Neural cell (in vitro differentiated cells): ENCODE results near the gene L3MBTL1. TPM values are rescaled to one million over a fixed set of nuclear protein-coding genes. Genes with fewer than 3 reads are reported as not detected.

Experiments used
- H2AFZ ChIP-seq: fragments of 200-600, 300-800 bp; sonication (generic), shearing (Covaris generic); 2 replicates; pipeline ENCODE4 v1.6.0; 2014; ENCODE audit warnings: low read depth, mild to moderate bottlenecking, antibody characterized with exemption, low read length, moderate library complexity
- H3F3A ChIP-seq: fragments of 200-600 bp; shearing (Covaris generic); 2 replicates; pipeline ENCODE4 v1.6.1; 2016; ENCODE audit warnings: mild to moderate bottlenecking, moderate library complexity, mixed read lengths, antibody characterized with exemption, low read length; ENCODE audit not compliant: insufficient read depth, poor library complexity, severe bottlenecking
- H3K27ac ChIP-seq: fragments of 200-600, 300-800 bp; sonication (generic), shearing (Covaris generic); 2 replicates; pipeline ENCODE4 v1.5.1; 2014; ENCODE audit warnings: mild to moderate bottlenecking, low read length, moderate library complexity
- H3K27me3 ChIP-seq: fragments of 300-800, 200-600 bp; sonication (generic), shearing (Covaris generic); 2 replicates; pipeline ENCODE4 v1.6.0; 2014; ENCODE audit warnings: mild to moderate bottlenecking, low read depth, low read length, moderate library complexity; ENCODE audit not compliant: insufficient read depth
- H3K36me3 ChIP-seq: fragments of 300-800, 200-600 bp; sonication (generic), shearing (Covaris generic); 2 replicates; pipeline ENCODE4 v1.5.1; 2014; ENCODE audit warnings: mild to moderate bottlenecking, antibody characterized with exemption, low read length, moderate library complexity; ENCODE audit not compliant: insufficient read depth
- H3K4me2 ChIP-seq: fragments of 300-800, 200-600 bp; sonication (generic), shearing (Covaris generic); 2 replicates; pipeline ENCODE4 v1.6.0; 2014; ENCODE audit warnings: mild to moderate bottlenecking, low read length
- H3K4me3 ChIP-seq: fragments of 300-800, 200-600 bp; sonication (generic), shearing (Covaris generic); 2 replicates; pipeline ENCODE4 v1.5.1; 2014; ENCODE audit warnings: mild to moderate bottlenecking, low read length, moderate library complexity
- H3K79me2 ChIP-seq: fragments of 200-600 bp; shearing (Covaris generic); replicated peaks from 2 replicates; pipeline ENCODE4 v1.6.0; 2014; ENCODE audit warnings: mild to moderate bottlenecking, low read length, moderate library complexity; ENCODE audit not compliant: insufficient read depth
- H3K9ac ChIP-seq: fragments of 300-800, 200-600 bp; sonication (generic), shearing (Covaris generic); 2 replicates; pipeline ENCODE4 v1.6.1; 2016; ENCODE audit warnings: mild to moderate bottlenecking, low read length, mixed read lengths
- H3K9me2 ChIP-seq: fragments of 200-600 bp; shearing (Covaris generic); 2 replicates; pipeline ENCODE4 v1.6.1; 2016; ENCODE audit warnings: mild to moderate bottlenecking, low read length, mixed read lengths; ENCODE audit not compliant: insufficient read depth
- H3K9me3 ChIP-seq: fragments of 200-600, 300-800 bp; sonication (generic), shearing (Covaris generic); 2 replicates; pipeline ENCODE4 v1.6.1; 2016; ENCODE audit warnings: mild to moderate bottlenecking, mixed run types, low read length, moderate library complexity, mixed read lengths
- H4K20me1 ChIP-seq: fragments of 200-600 bp; shearing (Covaris generic); 2 replicates; pipeline ENCODE4 v1.6.1; 2016; ENCODE audit warnings: mild to moderate bottlenecking, mixed run types; ENCODE audit not compliant: insufficient read depth
- CTCF ChIP-seq: fragments of 450-650 bp; IDR thresholded peaks from 2 replicates; pipeline ENCODE4 v1.5.1; 2014; ENCODE audit warnings: antibody characterized with exemption, mild to moderate bottlenecking, moderate library complexity; ENCODE audit not compliant: poor library complexity, severe bottlenecking
- EP300 ChIP-seq: fragments of 450-650 bp; conservative IDR thresholded peaks from 2 replicates; pipeline ENCODE4 v1.6.1; 2014; ENCODE audit warnings: antibody characterized with exemption, mild to moderate bottlenecking, moderate library complexity; ENCODE audit not compliant: poor library complexity, severe bottlenecking
- EZH2 ChIP-seq: fragments of 200-600, 300-800 bp; shearing (Covaris generic), sonication (generic); IDR thresholded peaks from 2 replicates; pipeline ENCODE4 v1.6.1; 2014; ENCODE audit warnings: antibody characterized with exemption, low read length, borderline replicate concordance, mild to moderate bottlenecking; ENCODE audit not compliant: insufficient read depth, poor library complexity, severe bottlenecking
- MXI1 ChIP-seq: fragments of 450-650 bp; conservative IDR thresholded peaks from 2 replicates; pipeline ENCODE4 v1.6.1; 2014; ENCODE audit warnings: antibody characterized with exemption, mild to moderate bottlenecking; ENCODE audit not compliant: poor library complexity, severe bottlenecking
- POLR2AphosphoS5 ChIP-seq: IDR thresholded peaks from 2 replicates; pipeline ENCODE4 v1.6.1; 2012
- RAD21 ChIP-seq: fragments of 450-650 bp; conservative IDR thresholded peaks from 2 replicates; pipeline ENCODE4 v1.6.1; 2014; ENCODE audit warnings: antibody characterized with exemption, mild to moderate bottlenecking, moderate library complexity
- SMC3 ChIP-seq: fragments of 450-650 bp; conservative IDR thresholded peaks from 2 replicates; pipeline ENCODE4 v1.6.1; 2014; ENCODE audit warnings: antibody characterized with exemption, mild to moderate bottlenecking, moderate library complexity; ENCODE audit not compliant: poor library complexity
- TAF1 ChIP-seq: IDR thresholded peaks from 2 replicates; pipeline ENCODE4 v1.6.1; 2012; ENCODE audit warnings: low read depth
- polyA plus RNA-seq: library from polyadenylated mRNA; depleted of rRNA; stranded (reverse); fragments of >200 nt; gene quantifications from 2 replicates; pipeline ENCODE4 v1.2.3, GENCODE V29; 2014
- TF ChIP-seq, protein P1 (sequence below): IDR thresholded peaks from 2 replicates; pipeline ENCODE4 v1.6.1; 2012; ENCODE audit warnings: borderline replicate concordance

The L3MBTL1 gene
- polyA plus RNA-seq, 1 donor from 2014 or later: 22.0 TPM

DNA sequence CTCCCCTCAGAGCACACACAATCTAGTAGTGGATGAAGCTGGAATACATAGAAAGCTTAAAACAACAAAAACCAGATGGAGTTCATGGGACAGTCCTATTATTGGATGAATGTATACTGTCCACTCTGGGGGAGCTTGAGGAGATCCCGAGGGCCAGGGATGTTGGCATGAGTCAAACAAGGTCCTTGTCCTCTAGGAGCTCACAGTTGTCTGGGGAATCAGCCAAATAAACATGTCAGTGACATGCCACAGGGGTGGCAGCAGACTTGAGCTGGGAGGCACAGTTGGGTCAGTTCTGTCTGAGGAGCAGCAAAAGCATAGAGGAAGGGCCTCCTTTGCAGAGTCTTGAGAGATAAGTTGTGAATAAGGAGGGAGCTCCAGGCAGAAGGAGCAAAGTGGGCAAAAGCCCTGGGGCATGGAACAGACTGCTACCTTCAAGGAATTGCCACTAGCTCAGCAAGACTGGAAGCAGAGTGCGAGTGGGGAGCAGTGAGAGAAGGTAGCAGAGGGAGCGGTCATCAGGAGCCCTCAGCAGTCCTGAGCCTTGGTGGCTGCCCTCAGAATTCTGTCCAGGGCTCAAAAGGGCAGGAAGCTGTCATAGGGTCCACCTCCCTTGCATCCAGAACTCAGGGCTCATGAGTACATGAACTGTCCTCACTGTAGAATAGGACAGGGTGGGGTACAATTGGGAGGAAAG lies 22.1 kb downstream of the L3MBTL1 start:
- no peaks in the 10 kb centered on the region for H3K27me3 ChIP-seq
- H3K9ac ChIP-seq: no peak overlapping the region
- no peak for TF ChIP-seq POLR2AphosphoS5
- no peak for TF ChIP-seq EP300
- TF ChIP-seq TAF1: no peak
- TF ChIP-seq MXI1: no peak
- no peak for TF ChIP-seq CTCF
- TF ChIP-seq RAD21: no peak
- no peak overlapping the region for H3K4me3 ChIP-seq
- no peaks in the 10 kb centered on the region for H3K9me2 ChIP-seq
- no peaks in the 10 kb centered on the region for H3K9me3 ChIP-seq
- H3K27ac ChIP-seq: no peak overlapping the region
- no peaks in the 10 kb centered on the region for H3K79me2 ChIP-seq
- no peak overlapping the region for H2AFZ ChIP-seq
- no peak overlapping the region for H3K4me2 ChIP-seq
- no peaks in the 10 kb centered on the region for H3K36me3 ChIP-seq
- no peaks in the 10 kb centered on the region for H3F3A ChIP-seq
- H4K20me1 ChIP-seq: no peaks in the 10 kb centered on the region

- Histone ChIP-seq H3K27me3 (no peaks in the 10 kb centered on the region), H3K27ac (no peak overlapping the region)
Observed at GRCh38 chr20:43530321-43531090, 23.0 kb downstream of the L3MBTL1 start.

More at GRCh38 chr20:43530321-43531090, 23.0 kb downstream of the L3MBTL1 start:
- H3K9ac ChIP-seq: no peak overlapping the region
- H3K9me2 ChIP-seq: no peaks in the 10 kb centered on the region
- no peaks in the 10 kb centered on the region for H3K9me3 ChIP-seq
- H4K20me1 ChIP-seq: no peaks in the 10 kb centered on the region
- H3K79me2 ChIP-seq: no peaks in the 10 kb centered on the region
- no peak overlapping the region for H3K4me3 ChIP-seq
- no peak overlapping the region for H3K4me2 ChIP-seq
- TF ChIP-seq EP300 (no peak), EZH2 (no peak), SMC3 (no peak), POLR2AphosphoS5 (no peak), MXI1 (no peak), TAF1 (no peak), RAD21 (no peak)
- TF ChIP-seq, protein P1, sequence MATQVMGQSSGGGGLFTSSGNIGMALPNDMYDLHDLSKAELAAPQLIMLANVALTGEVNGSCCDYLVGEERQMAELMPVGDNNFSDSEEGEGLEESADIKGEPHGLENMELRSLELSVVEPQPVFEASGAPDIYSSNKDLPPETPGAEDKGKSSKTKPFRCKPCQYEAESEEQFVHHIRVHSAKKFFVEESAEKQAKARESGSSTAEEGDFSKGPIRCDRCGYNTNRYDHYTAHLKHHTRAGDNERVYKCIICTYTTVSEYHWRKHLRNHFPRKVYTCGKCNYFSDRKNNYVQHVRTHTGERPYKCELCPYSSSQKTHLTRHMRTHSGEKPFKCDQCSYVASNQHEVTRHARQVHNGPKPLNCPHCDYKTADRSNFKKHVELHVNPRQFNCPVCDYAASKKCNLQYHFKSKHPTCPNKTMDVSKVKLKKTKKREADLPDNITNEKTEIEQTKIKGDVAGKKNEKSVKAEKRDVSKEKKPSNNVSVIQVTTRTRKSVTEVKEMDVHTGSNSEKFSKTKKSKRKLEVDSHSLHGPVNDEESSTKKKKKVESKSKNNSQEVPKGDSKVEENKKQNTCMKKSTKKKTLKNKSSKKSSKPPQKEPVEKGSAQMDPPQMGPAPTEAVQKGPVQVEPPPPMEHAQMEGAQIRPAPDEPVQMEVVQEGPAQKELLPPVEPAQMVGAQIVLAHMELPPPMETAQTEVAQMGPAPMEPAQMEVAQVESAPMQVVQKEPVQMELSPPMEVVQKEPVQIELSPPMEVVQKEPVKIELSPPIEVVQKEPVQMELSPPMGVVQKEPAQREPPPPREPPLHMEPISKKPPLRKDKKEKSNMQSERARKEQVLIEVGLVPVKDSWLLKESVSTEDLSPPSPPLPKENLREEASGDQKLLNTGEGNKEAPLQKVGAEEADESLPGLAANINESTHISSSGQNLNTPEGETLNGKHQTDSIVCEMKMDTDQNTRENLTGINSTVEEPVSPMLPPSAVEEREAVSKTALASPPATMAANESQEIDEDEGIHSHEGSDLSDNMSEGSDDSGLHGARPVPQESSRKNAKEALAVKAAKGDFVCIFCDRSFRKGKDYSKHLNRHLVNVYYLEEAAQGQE: no peak
- no peak overlapping the region for H2AFZ ChIP-seq
- H3F3A ChIP-seq: no peaks in the 10 kb centered on the region
- H3K36me3 ChIP-seq: no peaks in the 10 kb centered on the region
